ENCODE results near the gene TOMM34.

TOMM34 gene

GRCh38 chr20:44960103-44960852 is at the start of gene TOMM34:
Gene TOMM34, minus strand, starts transcription at chr20:44960397. Its CDS starts 64 bp downstream, at chr20:44960333.
- peak; percentile 96 for DNase-seq

- DNase-seq: no peak
Observed at GRCh38 chr20:45008521-45009049, 48.4 kb upstream of the TOMM34 start.

- no peak for DNase-seq
Observed at GRCh38 chr20:44997668-44998067, 37.5 kb upstream of the TOMM34 start.

GRCh38 chr20:44997171-44997570 is 37.0 kb upstream of the TOMM34 start:
- no peak for DNase-seq

- no peak for DNase-seq
Observed at GRCh38 chr20:44993343-44993742, 33.1 kb upstream of the TOMM34 start.

GRCh38 chr20:44990957-44991356 is 30.8 kb upstream of the TOMM34 start:
- no peak for DNase-seq

GRCh38 chr20:44990425-44990824 is 30.2 kb upstream of the TOMM34 start:
- no peak for DNase-seq

- DNase-seq: no peak
Observed at GRCh38 chr20:44988631-44989171, 28.5 kb upstream of the TOMM34 start.

GRCh38 chr20:44983093-44983674 is 23.0 kb upstream of the TOMM34 start:
- DNase-seq: no peak

GRCh38 chr20:44981736-44982406 is 21.7 kb upstream of the TOMM34 start:
- no peak for DNase-seq

GRCh38 chr20:44979090-44979621 is 19.0 kb upstream of the TOMM34 start:
- no peak for DNase-seq

GRCh38 chr20:44976698-44977097 is 16.5 kb upstream of the TOMM34 start:
- no peak for DNase-seq

- no peak for DNase-seq
Observed at GRCh38 chr20:44973053-44973452, 12.9 kb upstream of the TOMM34 start.

GRCh38 chr20:44970243-44970757 is 10.1 kb upstream of the TOMM34 start:
- DNase-seq: no peak

GRCh38 chr20:44969300-44969894 is 9.2 kb upstream of the TOMM34 start:
- no peak for DNase-seq

GRCh38 chr20:44967207-44967807 is 7.1 kb upstream of the TOMM34 start:
- no peak for DNase-seq

GRCh38 chr20:44966030-44966961 is 6.1 kb upstream of the TOMM34 start, which contains the start of gene STK4:
Gene STK4, plus strand, starts transcription at chr20:44966512. Its CDS starts 57 bp downstream, at chr20:44966569.
- peak; percentile 96 for DNase-seq

GRCh38 chr20:44965651-44966029 is 5.4 kb upstream of the TOMM34 start:
- DNase-seq: no peak

GRCh38 chr20:44963325-44964215 is 3.4 kb upstream of the TOMM34 start:
- DNase-seq: no peak

- DNase-seq: no peak
Observed at GRCh38 chr20:44962483-44962882, 2.3 kb upstream of the TOMM34 start.
